Measurements from ENCODE around the gene PPP1R26.
"Not testable (repeated sequence)": the region's sequence is repeated elsewhere in the genome, so short reads cannot be mapped to it uniquely, and the experiment has no call there.

PPP1R26 gene

DNA sequence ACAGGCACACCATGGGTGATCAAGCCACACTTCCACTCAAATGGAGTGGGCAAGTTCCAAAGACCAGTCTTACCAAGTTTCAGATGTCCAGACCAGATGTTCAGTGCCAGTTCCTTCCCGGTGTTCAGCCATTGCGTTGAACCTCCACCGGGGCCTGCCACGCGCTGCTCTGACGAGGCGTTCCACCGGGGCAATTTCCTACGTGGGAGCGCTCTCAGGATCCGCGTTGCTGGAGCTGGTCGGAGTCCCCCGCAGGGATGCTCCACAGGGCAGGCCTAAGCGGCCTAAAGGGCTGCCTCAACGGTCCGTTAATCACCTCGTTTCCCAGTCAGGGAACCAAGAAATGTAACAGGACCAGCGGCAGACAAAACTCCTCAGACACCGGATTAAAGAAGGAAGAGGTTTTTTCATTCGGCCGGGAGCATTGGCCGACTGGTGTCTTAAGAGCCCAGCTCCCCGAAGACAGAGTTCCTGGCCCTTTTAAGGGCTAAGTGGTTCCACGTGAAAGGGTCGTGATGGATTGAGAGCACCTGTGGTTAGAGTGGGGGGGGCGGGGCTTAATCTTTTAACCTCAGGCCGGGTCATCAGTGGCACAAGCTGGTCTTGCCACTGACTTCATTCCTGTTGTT, 35.7 kb upstream of the PPP1R26 start:
- Histone ChIP-seq H3K36me3 (ENCODE audit: control insufficient read depth in 1 of 2, insufficient read depth in 2 of 2, low read length in 2 of 2) (no peaks in the 10 kb centered on the region), H3K9ac (ENCODE audit: low read depth in 1 of 2, low read length in 2 of 2) (no peak overlapping the region), H3K27ac (ENCODE audit: low read depth, low read length) (no peak overlapping the region), H3K4me3 (ENCODE audit: low read depth in 1 of 2, low read length in 2 of 2) (no peak overlapping the region), H3K9me3 (ENCODE audit: control insufficient read depth in 1 of 2, low read length in 2 of 2) (no peaks in the 10 kb centered on the region), H3K4me1 (ENCODE audit: control insufficient read depth in 1 of 2, insufficient read depth in 2 of 2, low read length in 2 of 2) (no peaks in the 10 kb centered on the region), H3K27me3 (ENCODE audit: control insufficient read depth in 1 of 2, insufficient read depth in 2 of 2, low read length in 2 of 2) (no peaks in the 10 kb centered on the region)

GRCh38 chr9:135447126-135447525, 32.5 kb upstream of the PPP1R26 start:
- Histone ChIP-seq H3K27me3 (ENCODE audit: control insufficient read depth in 1 of 2, insufficient read depth in 2 of 2, low read length in 2 of 2) (no peaks in the 10 kb centered on the region), H3K36me3 (ENCODE audit: control insufficient read depth in 1 of 2, insufficient read depth in 2 of 2, low read length in 2 of 2) (no peaks in the 10 kb centered on the region)

DNA sequence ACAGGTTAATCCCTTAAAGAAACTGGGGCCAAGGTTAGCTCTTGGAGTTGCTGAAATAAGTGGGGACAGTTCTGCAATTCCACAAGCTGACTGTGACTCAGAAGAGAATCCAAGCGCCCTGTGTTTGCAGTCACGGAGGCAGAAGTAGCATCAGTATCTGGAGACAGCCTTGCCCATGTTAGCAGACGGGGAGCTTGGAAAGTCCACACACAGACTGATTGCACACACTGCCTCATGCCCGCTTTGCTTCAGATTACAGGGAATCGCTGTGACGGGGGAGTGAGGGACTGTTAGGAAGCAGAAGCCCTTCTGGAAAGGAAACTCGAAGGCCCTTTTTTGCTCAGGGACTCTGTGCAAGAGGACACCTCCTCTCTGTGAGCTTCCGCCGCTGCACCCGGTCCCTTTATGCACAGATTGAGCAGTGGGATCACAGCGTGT, 30.9 kb upstream of the PPP1R26 start:
- Histone ChIP-seq H3K4me1 (ENCODE audit: control insufficient read depth in 1 of 2, insufficient read depth in 2 of 2, low read length in 2 of 2) (no peaks in the 10 kb centered on the region), H3K27me3 (ENCODE audit: control insufficient read depth in 1 of 2, insufficient read depth in 2 of 2, low read length in 2 of 2) (no peaks in the 10 kb centered on the region), H3K9me3 (ENCODE audit: control insufficient read depth in 1 of 2, low read length in 2 of 2) (no peaks in the 10 kb centered on the region), H3K9ac (ENCODE audit: low read depth in 1 of 2, low read length in 2 of 2) (no peak overlapping the region), H3K4me3 (ENCODE audit: low read depth in 1 of 2, low read length in 2 of 2) (no peak overlapping the region), H3K36me3 (ENCODE audit: control insufficient read depth in 1 of 2, insufficient read depth in 2 of 2, low read length in 2 of 2) (no peaks in the 10 kb centered on the region), H3K27ac (ENCODE audit: low read depth, low read length) (no peak overlapping the region)

More at GRCh38 chr9:135447126-135447525, 32.5 kb upstream of the PPP1R26 start:
- H3K4me1 ChIP-seq (ENCODE audit: control insufficient read depth in 1 of 2, insufficient read depth in 2 of 2, low read length in 2 of 2): no peaks in the 10 kb centered on the region
- no peaks in the 10 kb centered on the region for H3K9me3 ChIP-seq (ENCODE audit: control insufficient read depth in 1 of 2, low read length in 2 of 2)
- no peak overlapping the region for H3K9ac ChIP-seq (ENCODE audit: low read depth in 1 of 2, low read length in 2 of 2)
- no peak overlapping the region for H3K4me3 ChIP-seq (ENCODE audit: low read depth in 1 of 2, low read length in 2 of 2)
- H3K27ac ChIP-seq (ENCODE audit: low read depth, low read length): no peak overlapping the region

GRCh38 chr9:135449532-135449931, 30.1 kb upstream of the PPP1R26 start:
- H3K4me3 ChIP-seq (ENCODE audit: low read depth in 1 of 2, low read length in 2 of 2); H3K9me3 ChIP-seq (ENCODE audit: control insufficient read depth in 1 of 2, low read length in 2 of 2); H3K27me3 ChIP-seq (ENCODE audit: control insufficient read depth in 1 of 2, insufficient read depth in 2 of 2, low read length in 2 of 2); H3K9ac ChIP-seq (ENCODE audit: low read depth in 1 of 2, low read length in 2 of 2); H3K27ac ChIP-seq (ENCODE audit: low read depth, low read length); H3K4me1 ChIP-seq (ENCODE audit: control insufficient read depth in 1 of 2, insufficient read depth in 2 of 2, low read length in 2 of 2); H3K36me3 ChIP-seq (ENCODE audit: control insufficient read depth in 1 of 2, insufficient read depth in 2 of 2, low read length in 2 of 2): not testable (repeated sequence)

DNA sequence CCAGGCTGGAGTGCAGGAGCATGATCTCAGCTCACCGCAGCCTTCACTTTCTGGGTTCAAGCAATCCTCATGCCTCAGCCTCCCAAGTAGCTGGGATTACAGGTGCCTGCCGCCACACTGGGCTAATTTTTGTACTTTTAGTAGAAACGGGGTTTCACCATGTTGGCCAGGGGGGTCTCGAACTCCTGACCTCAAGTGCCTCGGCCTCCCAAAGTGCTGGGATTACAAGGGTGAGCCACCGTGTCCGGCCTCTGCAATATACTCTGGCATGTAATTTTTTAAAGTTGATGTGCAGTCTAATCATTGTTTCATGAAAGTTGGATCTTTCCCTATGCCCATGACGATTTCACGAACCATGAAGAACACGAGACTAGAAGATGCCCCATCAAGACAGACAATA, 28.6 kb upstream of the PPP1R26 start:
- Histone ChIP-seq H3K27ac (ENCODE audit: low read depth, low read length) (no peak overlapping the region), H3K4me3 (ENCODE audit: low read depth in 1 of 2, low read length in 2 of 2) (no peak overlapping the region), H3K9me3 (ENCODE audit: control insufficient read depth in 1 of 2, low read length in 2 of 2) (no peaks in the 10 kb centered on the region)

DNA sequence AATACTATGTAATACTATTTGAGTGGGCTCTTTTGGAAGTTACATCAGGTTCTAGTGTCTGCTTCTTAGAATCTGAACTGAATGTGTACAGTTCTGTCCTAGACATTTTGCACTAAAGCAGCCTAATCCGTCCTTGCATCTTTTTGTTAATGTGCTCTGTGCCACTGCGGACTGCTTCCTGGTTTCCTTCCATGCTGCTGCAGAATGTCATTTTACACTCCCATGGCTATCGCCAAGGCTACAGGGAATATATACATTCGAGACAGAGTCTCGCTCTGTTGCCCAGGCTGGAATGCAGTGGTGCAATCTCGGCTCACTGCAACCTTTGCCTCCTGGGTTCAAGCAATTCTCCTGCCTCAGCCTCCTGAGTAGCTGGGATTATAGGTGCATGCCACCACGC, 27.7 kb upstream of the PPP1R26 start:
- H3K9ac ChIP-seq (ENCODE audit: low read depth in 1 of 2, low read length in 2 of 2); H3K4me1 ChIP-seq (ENCODE audit: control insufficient read depth in 1 of 2, insufficient read depth in 2 of 2, low read length in 2 of 2); H3K27ac ChIP-seq (ENCODE audit: low read depth, low read length); H3K9me3 ChIP-seq (ENCODE audit: control insufficient read depth in 1 of 2, low read length in 2 of 2); H3K36me3 ChIP-seq (ENCODE audit: control insufficient read depth in 1 of 2, insufficient read depth in 2 of 2, low read length in 2 of 2); H3K27me3 ChIP-seq (ENCODE audit: control insufficient read depth in 1 of 2, insufficient read depth in 2 of 2, low read length in 2 of 2); H3K4me3 ChIP-seq (ENCODE audit: low read depth in 1 of 2, low read length in 2 of 2): not testable (repeated sequence)

More for the DNA sequence above, 28.6 kb upstream of the PPP1R26 start:
- Histone ChIP-seq H3K27me3 (ENCODE audit: control insufficient read depth in 1 of 2, insufficient read depth in 2 of 2, low read length in 2 of 2) (peaks cover 0 to 6% of the 10 kb centered on the region in 2 donors), H3K4me1 (ENCODE audit: control insufficient read depth in 1 of 2, insufficient read depth in 2 of 2, low read length in 2 of 2) (no peaks in the 10 kb centered on the region), H3K9ac (ENCODE audit: low read depth in 1 of 2, low read length in 2 of 2) (no peak overlapping the region), H3K36me3 (ENCODE audit: control insufficient read depth in 1 of 2, insufficient read depth in 2 of 2, low read length in 2 of 2) (no peaks in the 10 kb centered on the region)

GRCh38 chr9:135454737-135455136, 24.8 kb upstream of the PPP1R26 start:
- Histone ChIP-seq H3K27me3 (ENCODE audit: control insufficient read depth in 1 of 2, insufficient read depth in 2 of 2, low read length in 2 of 2) (peaks cover 0 to 10% of the 10 kb centered on the region in 2 donors), H3K9ac (ENCODE audit: low read depth in 1 of 2, low read length in 2 of 2) (no peak overlapping the region), H3K4me1 (ENCODE audit: control insufficient read depth in 1 of 2, insufficient read depth in 2 of 2, low read length in 2 of 2) (no peaks in the 10 kb centered on the region), H3K9me3 (ENCODE audit: control insufficient read depth in 1 of 2, low read length in 2 of 2) (no peaks in the 10 kb centered on the region), H3K4me3 (ENCODE audit: low read depth in 1 of 2, low read length in 2 of 2) (no peak overlapping the region), H3K27ac (ENCODE audit: low read depth, low read length) (no peak overlapping the region), H3K36me3 (ENCODE audit: control insufficient read depth in 1 of 2, insufficient read depth in 2 of 2, low read length in 2 of 2) (no peaks in the 10 kb centered on the region)

- Histone ChIP-seq H3K9ac (ENCODE audit: low read depth in 1 of 2, low read length in 2 of 2) (no peak overlapping the region), H3K4me3 (ENCODE audit: low read depth in 1 of 2, low read length in 2 of 2) (no peak overlapping the region), H3K9me3 (ENCODE audit: control insufficient read depth in 1 of 2, low read length in 2 of 2) (no peaks in the 10 kb centered on the region), H3K36me3 (ENCODE audit: control insufficient read depth in 1 of 2, insufficient read depth in 2 of 2, low read length in 2 of 2) (no peaks in the 10 kb centered on the region), H3K27ac (ENCODE audit: low read depth, low read length) (no peak overlapping the region), H3K27me3 (ENCODE audit: control insufficient read depth in 1 of 2, insufficient read depth in 2 of 2, low read length in 2 of 2) (peaks cover 0 to 10% of the 10 kb centered on the region in 2 donors), H3K4me1 (ENCODE audit: control insufficient read depth in 1 of 2, insufficient read depth in 2 of 2, low read length in 2 of 2) (no peaks in the 10 kb centered on the region)
Measured at GRCh38 chr9:135455401-135456030, 24.1 kb upstream of the PPP1R26 start.

- Histone ChIP-seq H3K4me1 (ENCODE audit: control insufficient read depth in 1 of 2, insufficient read depth in 2 of 2, low read length in 2 of 2) (no peaks in the 10 kb centered on the region), H3K36me3 (ENCODE audit: control insufficient read depth in 1 of 2, insufficient read depth in 2 of 2, low read length in 2 of 2) (no peaks in the 10 kb centered on the region), H3K27me3 (ENCODE audit: control insufficient read depth in 1 of 2, insufficient read depth in 2 of 2, low read length in 2 of 2) (peaks cover 0 to 10% of the 10 kb centered on the region in 2 donors), H3K4me3 (ENCODE audit: low read depth in 1 of 2, low read length in 2 of 2) (no peak overlapping the region), H3K27ac (ENCODE audit: low read depth, low read length) (no peak overlapping the region), H3K9me3 (ENCODE audit: control insufficient read depth in 1 of 2, low read length in 2 of 2) (no peaks in the 10 kb centered on the region), H3K9ac (ENCODE audit: low read depth in 1 of 2, low read length in 2 of 2) (no peak overlapping the region)
Measured at GRCh38 chr9:135456436-135457104, 23.0 kb upstream of the PPP1R26 start.

DNA sequence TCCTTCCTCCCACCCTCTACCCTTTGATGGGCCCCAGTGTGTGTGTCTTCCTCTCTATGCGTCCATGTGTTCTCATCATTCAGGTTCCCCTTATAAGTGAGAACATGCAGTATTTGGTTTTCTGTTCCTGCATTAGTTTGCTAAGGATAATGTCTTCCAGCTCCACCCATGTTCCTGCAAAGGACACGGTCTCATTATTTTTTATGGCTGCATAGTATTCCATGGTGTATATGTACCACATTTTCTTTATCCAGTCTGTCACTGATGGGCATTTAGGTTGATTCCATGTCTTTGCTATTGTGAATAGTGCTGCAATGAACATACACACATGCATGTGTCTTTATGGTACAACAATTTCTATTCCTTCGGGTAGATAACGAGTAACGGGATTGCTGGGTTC, 21.1 kb upstream of the PPP1R26 start:
- H3K9ac ChIP-seq (ENCODE audit: low read depth in 1 of 2, low read length in 2 of 2); H3K27ac ChIP-seq (ENCODE audit: low read depth, low read length); H3K4me3 ChIP-seq (ENCODE audit: low read depth in 1 of 2, low read length in 2 of 2); H3K36me3 ChIP-seq (ENCODE audit: control insufficient read depth in 1 of 2, insufficient read depth in 2 of 2, low read length in 2 of 2); H3K4me1 ChIP-seq (ENCODE audit: control insufficient read depth in 1 of 2, insufficient read depth in 2 of 2, low read length in 2 of 2); H3K9me3 ChIP-seq (ENCODE audit: control insufficient read depth in 1 of 2, low read length in 2 of 2): not testable (repeated sequence)
- peaks cover 0 to 10% of the 10 kb centered on the region in 2 donors for H3K27me3 ChIP-seq (ENCODE audit: control insufficient read depth in 1 of 2, insufficient read depth in 2 of 2, low read length in 2 of 2)

Measured in duodenal mucosa (tissue), 2 donors.